ENCODE results near the gene SLCO2A1.

SLCO2A1 gene

GRCh38 chr3:134060561-134061385, 31.0 kb upstream of the SLCO2A1 start:
- no peak for DNase-seq

- DNase-seq = no peak
Observed at GRCh38 chr3:134059671-134060560, 30.2 kb upstream of the SLCO2A1 start.

GRCh38 chr3:134059035-134059601, 29.4 kb upstream of the SLCO2A1 start:
- no peak for DNase-seq

- no peak for DNase-seq
Observed at GRCh38 chr3:134057654-134058110, 28.0 kb upstream of the SLCO2A1 start.

- DNase-seq = no peak
Observed at GRCh38 chr3:134057006-134057653, 27.4 kb upstream of the SLCO2A1 start.

GRCh38 chr3:134056464-134056891, 26.8 kb upstream of the SLCO2A1 start:
- no peak for DNase-seq

- no peak for DNase-seq
Observed at GRCh38 chr3:134055661-134056060, 25.9 kb upstream of the SLCO2A1 start.

GRCh38 chr3:134054881-134055280, 25.2 kb upstream of the SLCO2A1 start:
- DNase-seq = no peak

GRCh38 chr3:134054231-134054630, 24.5 kb upstream of the SLCO2A1 start:
- DNase-seq = no peak

- no peak for DNase-seq
Observed at GRCh38 chr3:134052370-134052769, 22.6 kb upstream of the SLCO2A1 start.

- no peak for DNase-seq
Observed at GRCh38 chr3:134049676-134050075, 20.0 kb upstream of the SLCO2A1 start.

GRCh38 chr3:134048278-134048996, 18.7 kb upstream of the SLCO2A1 start:
- no peak for DNase-seq

GRCh38 chr3:134044459-134044858, 14.7 kb upstream of the SLCO2A1 start:
- DNase-seq = no peak

- DNase-seq = no peak
Observed at GRCh38 chr3:134040066-134040465, 10.3 kb upstream of the SLCO2A1 start.

GRCh38 chr3:134039161-134039862, 9.6 kb upstream of the SLCO2A1 start:
- no peak for DNase-seq

- DNase-seq = no peak
Observed at GRCh38 chr3:134038716-134039115, 9.0 kb upstream of the SLCO2A1 start.

- no peak for DNase-seq
Observed at GRCh38 chr3:134038071-134038491, 8.4 kb upstream of the SLCO2A1 start.

GRCh38 chr3:134037168-134037567, 7.4 kb upstream of the SLCO2A1 start:
- no peak for DNase-seq

GRCh38 chr3:134036291-134036690, 6.6 kb upstream of the SLCO2A1 start:
- DNase-seq = no peak

GRCh38 chr3:134035836-134036235, 6.1 kb upstream of the SLCO2A1 start:
- no peak for DNase-seq

- no peak for DNase-seq
Observed at GRCh38 chr3:134034005-134034785, 4.5 kb upstream of the SLCO2A1 start.

All from NCI-H1092 (cell line).